ENCODE measurements around the gene SEC24B. TPM values are rescaled to one million over a fixed set of nuclear protein-coding genes. Genes with fewer than 3 reads are reported as not detected.
"Not testable (repeated sequence)": the region's sequence is repeated elsewhere in the genome, so short reads cannot be mapped to it uniquely, and the experiment has no call there.

SEC24B gene
- total RNA-seq, 1 experiment from 2014 or later, result 32.3 TPM

GRCh38 chr4:109510687-109511086 is 77.1 kb downstream of the SEC24B start:
- no peak for DNase-seq
- H3K27ac ChIP-seq, result no peak overlapping the region
- H3K4me3 ChIP-seq, result no peak overlapping the region
- no peaks in the 10 kb centered on the region for H3K4me1 ChIP-seq
- no peaks in the 10 kb centered on the region for H3K9me3 ChIP-seq (replicated peaks)
- H3K27me3 ChIP-seq, result no peaks in the 10 kb centered on the region
- H3K36me3 ChIP-seq, result peaks cover 24% of the 10 kb centered on the region

GRCh38 chr4:109511414-109511813 is 77.8 kb downstream of the SEC24B start:
- H3K9me3 ChIP-seq (replicated peaks), result no peaks in the 10 kb centered on the region
- H3K4me3 ChIP-seq, result no peak overlapping the region
- no peak overlapping the region for H3K27ac ChIP-seq
- no peak for DNase-seq
- H3K4me1 ChIP-seq, result no peaks in the 10 kb centered on the region
- peaks cover 28% of the 10 kb centered on the region for H3K36me3 ChIP-seq
- H3K27me3 ChIP-seq, result no peaks in the 10 kb centered on the region

- H3K4me1 ChIP-seq; H3K27me3 ChIP-seq; H3K4me3 ChIP-seq; DNase-seq; H3K27ac ChIP-seq; H3K9me3 ChIP-seq (replicated peaks): not testable (repeated sequence)
- H3K36me3 ChIP-seq, result peaks cover 42% of the 10 kb centered on the region
These were observed 79.8 kb downstream of the SEC24B start for GRCh38 chr4:109513368-109513767.

- Histone ChIP-seq H3K4me3 (no peak overlapping the region), H3K27me3 (no peaks in the 10 kb centered on the region), H3K9me3 (replicated peaks) (no peaks in the 10 kb centered on the region), H3K27ac (no peak overlapping the region), H3K4me1 (no peaks in the 10 kb centered on the region), H3K36me3 (peaks cover 66% of the 10 kb centered on the region)
- DNase-seq, result no peak
These were observed 98.6 kb downstream of the SEC24B start for GRCh38 chr4:109532182-109532581.

- no peaks in the 10 kb centered on the region for H3K9me3 ChIP-seq (replicated peaks)
- DNase-seq, result no peak
- H3K27me3 ChIP-seq, result no peaks in the 10 kb centered on the region
- H3K27ac ChIP-seq, result no peak overlapping the region
- H3K4me3 ChIP-seq, result no peak overlapping the region
- H3K4me1 ChIP-seq, result no peaks in the 10 kb centered on the region
- peaks cover 8% of the 10 kb centered on the region for H3K36me3 ChIP-seq
These were observed 111.8 kb downstream of the SEC24B start for GRCh38 chr4:109545401-109545800.

GRCh38 chr4:109547394-109547793 is 113.8 kb downstream of the SEC24B start:
- DNase-seq, result no peak

GRCh38 chr4:109548655-109549054 is 115.0 kb downstream of the SEC24B start:
- H3K9me3 ChIP-seq (replicated peaks), result no peaks in the 10 kb centered on the region
- peaks cover 8% of the 10 kb centered on the region for H3K36me3 ChIP-seq
- no peak overlapping the region for H3K27ac ChIP-seq
- H3K4me1 ChIP-seq, result no peaks in the 10 kb centered on the region
- DNase-seq, result no peak
- H3K27me3 ChIP-seq, result no peaks in the 10 kb centered on the region
- H3K4me3 ChIP-seq, result no peak overlapping the region

More at GRCh38 chr4:109547394-109547793, 113.8 kb downstream of the SEC24B start:
- Histone ChIP-seq H3K4me1 (no peaks in the 10 kb centered on the region), H3K27ac (no peak overlapping the region), H3K4me3 (no peak overlapping the region), H3K27me3 (no peaks in the 10 kb centered on the region), H3K36me3 (peaks cover 8% of the 10 kb centered on the region), H3K9me3 (replicated peaks) (no peaks in the 10 kb centered on the region)

- Histone ChIP-seq H3K4me3 (no peak overlapping the region), H3K4me1 (no peaks in the 10 kb centered on the region), H3K27me3 (no peaks in the 10 kb centered on the region), H3K27ac (no peak overlapping the region), H3K9me3 (replicated peaks) (no peaks in the 10 kb centered on the region), H3K36me3 (no peaks in the 10 kb centered on the region)
- no peak for DNase-seq
These were observed 118.6 kb downstream of the SEC24B start for GRCh38 chr4:109552237-109552636.

- no peaks in the 10 kb centered on the region for H3K27me3 ChIP-seq
- H3K36me3 ChIP-seq, result no peaks in the 10 kb centered on the region
- H3K9me3 ChIP-seq (replicated peaks), result no peaks in the 10 kb centered on the region
- no peak overlapping the region for H3K27ac ChIP-seq
- no peak for DNase-seq
- no peak overlapping the region for H3K4me3 ChIP-seq
- H3K4me1 ChIP-seq, result no peaks in the 10 kb centered on the region
These were observed 119.5 kb downstream of the SEC24B start for GRCh38 chr4:109553130-109553529.

GRCh38 chr4:109554971-109555370 is 121.4 kb downstream of the SEC24B start:
- Histone ChIP-seq H3K27me3 (no peaks in the 10 kb centered on the region), H3K4me1 (peaks cover 4% of the 10 kb centered on the region; the same call in 1 of the 2 replicates), H3K27ac (no peak overlapping the region), H3K36me3 (no peaks in the 10 kb centered on the region), H3K4me3 (no peak overlapping the region), H3K9me3 (replicated peaks) (no peaks in the 10 kb centered on the region)
- DNase-seq, result no peak

GRCh38 chr4:109557433-109557832 is 123.8 kb downstream of the SEC24B start:
- DNase-seq, result no peak
- no peaks in the 10 kb centered on the region for H3K36me3 ChIP-seq
- peaks cover 11% of the 10 kb centered on the region for H3K4me1 ChIP-seq
- no peaks in the 10 kb centered on the region for H3K27me3 ChIP-seq
- no peak overlapping the region for H3K4me3 ChIP-seq
- H3K9me3 ChIP-seq (replicated peaks), result no peaks in the 10 kb centered on the region
- H3K27ac ChIP-seq, result no peak overlapping the region

- DNase-seq; H3K36me3 ChIP-seq; H3K27me3 ChIP-seq; H3K27ac ChIP-seq; H3K4me3 ChIP-seq; H3K9me3 ChIP-seq (replicated peaks): not testable (repeated sequence)
- H3K4me1 ChIP-seq, result peaks cover 12% of the 10 kb centered on the region
These were observed 124.5 kb downstream of the SEC24B start for GRCh38 chr4:109558095-109558494.

- H3K27me3 ChIP-seq, result no peaks in the 10 kb centered on the region
- H3K4me3 ChIP-seq, result peak overlapping the region; percentile 74
- peak in 1 of 2 experiments; percentile 54 for DNase-seq
- H3K4me1 ChIP-seq, result peaks cover 12% of the 10 kb centered on the region
- peak overlapping the region; percentile 89 for H3K27ac ChIP-seq
- peaks cover under 1% of the 10 kb centered on the region; the same call in 1 of the 2 replicates for H3K36me3 ChIP-seq
- H3K9me3 ChIP-seq (replicated peaks), result no peaks in the 10 kb centered on the region
These were observed 126.0 kb downstream of the SEC24B start for GRCh38 chr4:109559625-109559982.

- Histone ChIP-seq H3K27ac (peak within 1 kb of the TSS; percentile 89), H3K4me3 (peak within 1 kb of the TSS; percentile 74), H3K27me3 (no peaks in the 10 kb centered on the region), H3K9me3 (replicated peaks) (no peaks in the 10 kb centered on the region), H3K4me1 (peaks cover 12% of the 10 kb centered on the region), H3K36me3 (peaks cover 5% of the 10 kb centered on the region; the same call in 1 of the 2 replicates)
- DNase-seq, result peak; percentile 91 to 93
These were observed 126.5 kb downstream of the SEC24B start, which contains the start of gene MCUB for GRCh38 chr4:109559983-109560686. MCUB (plus strand) TSS chr4:109560246; CDS start chr4:109560338, 92 bp downstream.

GRCh38 chr4:109560687-109561461 is 127.3 kb downstream of the SEC24B start:
- H3K4me3 ChIP-seq, result peak overlapping the region; percentile 74
- peak overlapping the region; percentile 89 for H3K27ac ChIP-seq
- peak; percentile 59 to 70 for DNase-seq
- H3K4me1 ChIP-seq, result peaks cover 12% of the 10 kb centered on the region
- H3K36me3 ChIP-seq, result peaks cover 5% of the 10 kb centered on the region; the same call in 1 of the 2 replicates
- H3K27me3 ChIP-seq, result no peaks in the 10 kb centered on the region
- no peaks in the 10 kb centered on the region for H3K9me3 ChIP-seq (replicated peaks)
